Renal pelvis (tissue), 4 donors: ENCODE measurements around the gene MALSU1. TPM values are rescaled to one million over a fixed set of nuclear protein-coding genes. Genes with fewer than 3 reads are reported as not detected.
"Not testable (repeated sequence)": the region's sequence is repeated elsewhere in the genome, so short reads cannot be mapped to it uniquely, and the experiment has no call there.

Experiments used
- DNase-seq: peaks from one replicate; pipeline ENCODE4 v3.0.0-alpha.2; 2013
- polyA plus RNA-seq, 3 donors: library from polyadenylated mRNA; unstranded; fragments of 120-200 nt; gene quantifications; one replicate each; pipeline ENCODE4 v1.2.1, GENCODE V29; 2013; ENCODE audit not compliant: insufficient read length in 3 of 3

The MALSU1 gene
- polyA plus RNA-seq, 3 donors = 50.3 to 54.7 (median 54.4) TPM

- DNase-seq = no peak
These were observed 19.2 kb upstream of the MALSU1 start for GRCh38 chr7:23279819-23280525.

GRCh38 chr7:23283086-23283485, 16.1 kb upstream of the MALSU1 start:
- no peak for DNase-seq

- no peak for DNase-seq
These were observed 14.3 kb upstream of the MALSU1 start for GRCh38 chr7:23284871-23285270.

- DNase-seq = no peak
These were observed 13.2 kb upstream of the MALSU1 start for GRCh38 chr7:23285657-23286646.

- no peak for DNase-seq
These were observed 11.5 kb upstream of the MALSU1 start for GRCh38 chr7:23287612-23288011.

- DNase-seq = no peak
These were observed 8.1 kb upstream of the MALSU1 start for GRCh38 chr7:23290993-23291392.

- DNase-seq = no peak
These were observed 7.1 kb upstream of the MALSU1 start for GRCh38 chr7:23291957-23292560.

GRCh38 chr7:23292623-23293022, 6.5 kb upstream of the MALSU1 start:
- DNase-seq = no peak

- DNase-seq = no peak
These were observed 5.6 kb upstream of the MALSU1 start for GRCh38 chr7:23293500-23294073.

GRCh38 chr7:23294549-23295400, 4.4 kb upstream of the MALSU1 start:
- no peak for DNase-seq

GRCh38 chr7:23295401-23295697, 3.8 kb upstream of the MALSU1 start:
- no peak for DNase-seq

- no peak for DNase-seq
These were observed 828 bp upstream of the MALSU1 start for GRCh38 chr7:23298141-23298881.

- no peak for DNase-seq
These were observed 696 bp downstream of the MALSU1 start for GRCh38 chr7:23299770-23300300.

GRCh38 chr7:23306936-23307521, 7.9 kb downstream of the MALSU1 start:
- no peak for DNase-seq

- no peak for DNase-seq
These were observed 9.6 kb downstream of the MALSU1 start for GRCh38 chr7:23308754-23309153.

- DNase-seq = not testable (repeated sequence)
These were observed 13.0 kb downstream of the MALSU1 start for GRCh38 chr7:23312141-23312540.

GRCh38 chr7:23315366-23315765, 16.2 kb downstream of the MALSU1 start:
- DNase-seq = no peak

- DNase-seq = no peak
These were observed 32.0 kb downstream of the MALSU1 start for GRCh38 chr7:23331132-23331531.

- no peak for DNase-seq
These were observed 33.1 kb downstream of the MALSU1 start for GRCh38 chr7:23332193-23332592.
